Stimulated activated CD4-positive, alpha-beta T cell treated with anti-CD3 and anti-CD28 coated beads, TNF-alpha, amount 100 ng/mL, for 1 hour (primary cell): ENCODE measurements around the gene KCTD2.
"Not testable (repeated sequence)": the region's sequence is repeated elsewhere in the genome, so short reads cannot be mapped to it uniquely, and the experiment has no call there.

Experiments used
- DNase-seq, 3 donors: peaks; one replicate each; pipeline ENCODE4 v3.0.0-alpha.2; 2020; ENCODE audit warnings: low read depth in 3 of 3, low spot score in 1 of 3

KCTD2 gene

GRCh38 chr17:75019710-75020109 is 27.3 kb upstream of the KCTD2 start:
- no peak for DNase-seq

- no peak for DNase-seq
Measured at GRCh38 chr17:75020331-75021110, 26.5 kb upstream of the KCTD2 start.

- no peak for DNase-seq
Measured at GRCh38 chr17:75024686-75025397, 22.2 kb upstream of the KCTD2 start.

GRCh38 chr17:75025398-75025734 is 21.7 kb upstream of the KCTD2 start:
- DNase-seq, result not testable (repeated sequence)

- DNase-seq, result not testable (repeated sequence)
Measured at GRCh38 chr17:75026650-75027049, 20.4 kb upstream of the KCTD2 start.

- DNase-seq, result no peak
Measured at GRCh38 chr17:75030161-75030560, 16.9 kb upstream of the KCTD2 start.

GRCh38 chr17:75031972-75032719 is 14.9 kb upstream of the KCTD2 start:
- no peak for DNase-seq

- no peak for DNase-seq
Measured at GRCh38 chr17:75032720-75033280, 14.2 kb upstream of the KCTD2 start.

- peak; percentile 56 to 94 (median 64) for DNase-seq
Measured at GRCh38 chr17:75033346-75034235, 13.4 kb upstream of the KCTD2 start.

- peak; percentile 38 to 93 (median 49) for DNase-seq
Measured at GRCh38 chr17:75034236-75034908, 12.7 kb upstream of the KCTD2 start.

GRCh38 chr17:75036643-75037268 is 10.3 kb upstream of the KCTD2 start:
- peak; percentile 52 to 86 (median 82) for DNase-seq

GRCh38 chr17:75039238-75039637 is 7.8 kb upstream of the KCTD2 start:
- DNase-seq, result no peak

- no peak for DNase-seq
Measured at GRCh38 chr17:75041656-75042280, 5.3 kb upstream of the KCTD2 start.

- DNase-seq, result not testable (repeated sequence)
Measured at GRCh38 chr17:75043789-75044188, 3.2 kb upstream of the KCTD2 start.

- no peak for DNase-seq
Measured at GRCh38 chr17:75044716-75045115, 2.3 kb upstream of the KCTD2 start.

GRCh38 chr17:75045946-75046406 is 1.0 kb upstream of the KCTD2 start:
- DNase-seq, result not testable (repeated sequence)

GRCh38 chr17:75047398-75048098 is 523 bp downstream of the KCTD2 start:
- DNase-seq, result no peak

- no peak for DNase-seq
Measured at GRCh38 chr17:75048249-75048878, 1.3 kb downstream of the KCTD2 start.
